ENCODE data around the gene GRPEL1. TPM values are rescaled to one million over a fixed set of nuclear protein-coding genes. Genes with fewer than 3 reads are reported as not detected.

GRPEL1 gene
- total and polyA plus RNA-seq, 2 of the 13 experiments (the other 11 are each of a cell fraction or from before 2014, with no cell fraction given), result 32.3 to 141 TPM

DNA sequence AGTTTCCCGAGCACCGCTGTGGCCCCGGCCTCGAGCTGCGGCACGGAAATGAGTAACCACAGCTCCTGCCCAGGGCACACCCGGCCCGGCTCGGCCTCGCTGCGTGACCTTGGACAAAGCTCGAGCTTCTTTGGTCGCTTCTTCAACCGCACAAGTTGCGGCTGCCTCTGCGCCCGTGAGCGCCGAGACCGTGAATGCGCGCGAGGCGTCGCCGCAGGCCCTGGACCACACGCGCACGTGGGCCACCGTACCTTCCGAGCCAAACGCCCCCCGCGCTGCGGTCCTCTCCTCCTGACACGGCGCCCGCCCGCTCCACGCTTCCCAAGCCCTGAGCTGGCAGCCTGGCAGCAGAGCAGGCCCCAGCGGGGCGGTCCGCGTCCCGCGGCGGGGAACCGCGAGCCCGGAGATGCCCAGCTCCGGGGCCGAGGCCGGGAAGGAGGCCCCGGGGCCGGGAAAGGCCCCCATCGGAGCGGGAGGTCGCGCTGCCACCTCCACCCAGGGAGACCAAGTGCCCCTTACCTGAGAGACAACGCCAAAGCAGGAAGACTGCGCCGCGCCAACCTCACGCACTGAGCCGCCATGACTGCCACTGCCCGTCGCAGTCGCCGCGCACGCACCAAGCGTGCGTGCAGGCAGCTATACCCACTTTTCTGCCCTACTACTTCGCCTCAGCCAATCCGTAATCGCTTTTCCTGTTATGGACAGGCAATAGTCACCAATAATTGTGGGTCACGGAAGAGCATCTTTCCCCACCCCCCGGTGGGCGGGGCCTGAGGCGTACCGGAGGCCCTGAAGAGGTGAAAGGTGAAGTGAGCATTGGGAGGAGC is at the start of gene GRPEL1 (continued):
- TF ChIP-seq SPEN (CRISPR knock-in tag; IDR thresholded peaks at IDR 0.05; ENCODE audit: low read depth) (peak; percentile 56; the same call in 1 of the 2 replicates), TP53 (CRISPR knock-in tag; conservative IDR thresholded peaks at IDR 0.05) (no peak), ZNF605 (CRISPR knock-in tag; IDR thresholded peaks at IDR 0.05) (no peak), ZNF335 (CRISPR knock-in tag; IDR thresholded peaks at IDR 0.05) (0 out of 2 replicates have a peak, but pooled peaks have one; percentile 25), FLYWCH1 (CRISPR knock-in tag; IDR thresholded peaks at IDR 0.05) (no peak), ESRRA (CRISPR knock-in tag; IDR thresholded peaks at IDR 0.05; ENCODE audit: low read depth) (peak; percentile 78), STAT5B (CRISPR knock-in tag; IDR thresholded peaks at IDR 0.05) (no peak), ZNF792 (CRISPR knock-in tag; IDR thresholded peaks at IDR 0.05) (peak; percentile 62; the same call in 1 of the 2 replicates), ZNF563 (CRISPR knock-in tag; IDR thresholded peaks at IDR 0.05) (peak; percentile 91), KLF11 (CRISPR knock-in tag; IDR thresholded peaks at IDR 0.05) (0 out of 2 replicates have a peak, but pooled peaks have one; percentile 5), ZSCAN5A (CRISPR knock-in tag; IDR thresholded peaks at IDR 0.05; ENCODE audit: borderline replicate concordance) (no peak), MEIS2 (CRISPR knock-in tag; IDR thresholded peaks at IDR 0.05) (peak; percentile 71), GABPA (IDR thresholded peaks at IDR 0.05; ENCODE audit: low read depth, low read length) (no peak), GABPA (CRISPR knock-in tag; IDR thresholded peaks at IDR 0.05; ENCODE audit: low read depth) (peak; percentile 49), ZNF629 (CRISPR knock-in tag; conservative IDR thresholded peaks at IDR 0.05) (peak; percentile 26; the same call in 1 of the 2 replicates), ZNF484 (CRISPR knock-in tag; IDR thresholded peaks at IDR 0.05; ENCODE audit: borderline replicate concordance, low read depth) (no peak)
- TF ChIP-seq, protein P1, sequence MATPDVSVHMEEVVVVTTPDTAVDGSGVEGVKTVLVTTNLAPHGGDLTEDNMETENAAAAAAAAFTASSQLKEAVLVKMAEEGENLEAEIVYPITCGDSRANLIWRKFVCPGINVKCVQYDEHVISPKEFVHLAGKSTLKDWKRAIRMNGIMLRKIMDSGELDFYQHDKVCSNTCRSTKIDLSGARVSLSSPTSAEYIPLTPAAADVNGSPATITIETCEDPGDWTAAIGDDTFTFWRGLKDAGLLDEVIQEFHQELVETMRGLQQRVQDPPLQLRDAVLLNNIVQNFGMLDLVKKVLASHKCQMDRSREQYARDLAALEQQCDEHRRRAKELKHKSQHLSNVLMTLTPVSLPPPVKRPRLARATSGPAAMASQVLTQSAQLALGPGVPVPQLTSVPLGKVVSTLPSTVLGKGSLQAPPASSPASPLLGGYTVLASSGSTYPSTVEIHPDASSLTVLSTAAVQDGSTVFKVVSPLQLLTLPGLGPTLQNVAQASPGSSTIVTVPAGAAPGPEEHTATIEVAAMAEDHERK (CRISPR knock-in tag; IDR thresholded peaks at IDR 0.05; ENCODE audit: low read depth), result no peak
- TF ChIP-seq, protein P2, sequence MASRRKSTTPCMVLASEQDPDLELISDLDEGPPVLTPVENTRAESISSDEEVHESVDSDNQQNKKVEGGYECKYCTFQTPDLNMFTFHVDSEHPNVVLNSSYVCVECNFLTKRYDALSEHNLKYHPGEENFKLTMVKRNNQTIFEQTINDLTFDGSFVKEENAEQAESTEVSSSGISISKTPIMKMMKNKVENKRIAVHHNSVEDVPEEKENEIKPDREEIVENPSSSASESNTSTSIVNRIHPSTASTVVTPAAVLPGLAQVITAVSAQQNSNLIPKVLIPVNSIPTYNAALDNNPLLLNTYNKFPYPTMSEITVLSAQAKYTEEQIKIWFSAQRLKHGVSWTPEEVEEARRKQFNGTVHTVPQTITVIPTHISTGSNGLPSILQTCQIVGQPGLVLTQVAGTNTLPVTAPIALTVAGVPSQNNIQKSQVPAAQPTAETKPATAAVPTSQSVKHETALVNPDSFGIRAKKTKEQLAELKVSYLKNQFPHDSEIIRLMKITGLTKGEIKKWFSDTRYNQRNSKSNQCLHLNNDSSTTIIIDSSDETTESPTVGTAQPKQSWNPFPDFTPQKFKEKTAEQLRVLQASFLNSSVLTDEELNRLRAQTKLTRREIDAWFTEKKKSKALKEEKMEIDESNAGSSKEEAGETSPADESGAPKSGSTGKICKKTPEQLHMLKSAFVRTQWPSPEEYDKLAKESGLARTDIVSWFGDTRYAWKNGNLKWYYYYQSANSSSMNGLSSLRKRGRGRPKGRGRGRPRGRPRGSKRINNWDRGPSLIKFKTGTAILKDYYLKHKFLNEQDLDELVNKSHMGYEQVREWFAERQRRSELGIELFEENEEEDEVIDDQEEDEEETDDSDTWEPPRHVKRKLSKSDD (CRISPR knock-in tag; IDR thresholded peaks at IDR 0.05; ENCODE audit: low read depth), result peak; percentile 73; the same call in 1 of the 2 replicates
- TF ChIP-seq, protein P3, sequence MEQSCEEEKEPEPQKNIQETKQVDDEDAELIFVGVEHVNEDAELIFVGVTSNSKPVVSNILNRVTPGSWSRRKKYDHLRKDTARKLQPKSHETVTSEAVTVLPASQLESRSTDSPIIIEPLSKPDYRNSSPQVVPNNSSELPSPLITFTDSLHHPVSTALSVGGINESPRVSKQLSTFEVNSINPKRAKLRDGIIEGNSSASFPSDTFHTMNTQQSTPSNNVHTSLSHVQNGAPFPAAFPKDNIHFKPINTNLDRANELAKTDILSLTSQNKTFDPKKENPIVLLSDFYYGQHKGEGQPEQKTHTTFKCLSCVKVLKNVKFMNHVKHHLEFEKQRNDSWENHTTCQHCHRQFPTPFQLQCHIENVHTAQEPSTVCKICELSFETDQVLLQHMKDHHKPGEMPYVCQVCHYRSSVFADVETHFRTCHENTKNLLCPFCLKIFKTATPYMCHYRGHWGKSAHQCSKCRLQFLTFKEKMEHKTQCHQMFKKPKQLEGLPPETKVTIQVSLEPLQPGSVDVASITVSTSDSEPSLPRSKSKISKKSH (CRISPR knock-in tag; IDR thresholded peaks at IDR 0.05; ENCODE audit: borderline replicate concordance), result no peak
- TF ChIP-seq, protein P4, sequence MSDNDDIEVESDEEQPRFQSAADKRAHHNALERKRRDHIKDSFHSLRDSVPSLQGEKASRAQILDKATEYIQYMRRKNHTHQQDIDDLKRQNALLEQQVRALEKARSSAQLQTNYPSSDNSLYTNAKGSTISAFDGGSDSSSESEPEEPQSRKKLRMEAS (IDR thresholded peaks at IDR 0.05), result peak; percentile 86
- TF ChIP-seq, protein P5, sequence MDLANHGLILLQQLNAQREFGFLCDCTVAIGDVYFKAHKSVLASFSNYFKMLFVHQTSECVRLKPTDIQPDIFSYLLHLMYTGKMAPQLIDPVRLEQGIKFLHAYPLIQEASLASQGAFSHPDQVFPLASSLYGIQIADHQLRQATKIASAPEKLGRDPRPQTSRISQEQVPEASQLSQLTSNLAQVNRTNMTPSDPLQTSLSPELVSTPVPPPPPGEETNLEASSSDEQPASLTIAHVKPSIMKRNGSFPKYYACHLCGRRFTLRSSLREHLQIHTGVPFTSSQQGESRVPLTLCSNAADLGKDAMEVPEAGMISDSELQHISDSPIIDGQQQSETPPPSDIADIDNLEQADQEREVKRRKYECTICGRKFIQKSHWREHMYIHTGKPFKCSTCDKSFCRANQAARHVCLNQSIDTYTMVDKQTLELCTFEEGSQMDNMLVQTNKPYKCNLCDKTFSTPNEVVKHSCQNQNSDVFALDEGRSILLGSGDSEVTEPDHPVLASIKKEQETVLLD (CRISPR knock-in tag; IDR thresholded peaks at IDR 0.05; ENCODE audit: low read depth), result peak; percentile 14; the same call in 1 of the 2 replicates

Measured in HepG2 (cell line).